Stimulated activated CD4-positive, alpha-beta T cell treated with anti-CD3 and anti-CD28 coated beads, Interleukin-12 subunit alpha, Interleukin-12 subunit beta, amount 100 ng/mL, for 48 hours (primary cell): ENCODE measurements around the gene UBAP1.
"Not testable (repeated sequence)": the region's sequence is repeated elsewhere in the genome, so short reads cannot be mapped to it uniquely, and the experiment has no call there.

Source experiments
- DNase-seq, 3 donors: peaks; one replicate each; pipeline ENCODE4 v3.0.0-alpha.2; 2020; ENCODE audit warnings: low read depth in 2 of 3, low spot score in 1 of 3

UBAP1 gene

DNA sequence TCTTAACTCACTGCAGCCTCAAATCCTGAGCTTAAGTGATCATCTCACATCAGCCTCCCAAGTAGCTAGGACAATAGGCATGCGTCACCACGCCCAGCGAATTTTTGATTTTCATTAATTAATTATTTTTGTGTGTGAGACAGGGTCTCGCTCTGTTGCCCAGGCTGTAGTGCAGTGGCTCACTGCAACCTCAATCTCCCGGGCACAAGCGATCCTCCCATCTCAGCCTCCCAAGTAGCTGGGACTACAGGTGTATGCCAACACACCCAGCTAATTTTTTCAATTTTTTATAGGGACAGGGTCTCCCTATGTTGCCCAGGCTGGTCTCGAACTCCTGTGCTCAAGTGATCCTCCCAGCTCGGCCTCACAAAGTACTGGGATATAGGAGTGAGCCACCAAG lies 41.4 kb downstream of the UBAP1 start:
- DNase-seq, result no peak

- no peak for DNase-seq
Observed at GRCh38 chr9:34224349-34224748, 45.5 kb downstream of the UBAP1 start.

- not testable (repeated sequence) for DNase-seq
Observed at GRCh38 chr9:34226144-34226760, 47.4 kb downstream of the UBAP1 start.

- no peak for DNase-seq
Observed at GRCh38 chr9:34227445-34227844, 48.6 kb downstream of the UBAP1 start.

DNA sequence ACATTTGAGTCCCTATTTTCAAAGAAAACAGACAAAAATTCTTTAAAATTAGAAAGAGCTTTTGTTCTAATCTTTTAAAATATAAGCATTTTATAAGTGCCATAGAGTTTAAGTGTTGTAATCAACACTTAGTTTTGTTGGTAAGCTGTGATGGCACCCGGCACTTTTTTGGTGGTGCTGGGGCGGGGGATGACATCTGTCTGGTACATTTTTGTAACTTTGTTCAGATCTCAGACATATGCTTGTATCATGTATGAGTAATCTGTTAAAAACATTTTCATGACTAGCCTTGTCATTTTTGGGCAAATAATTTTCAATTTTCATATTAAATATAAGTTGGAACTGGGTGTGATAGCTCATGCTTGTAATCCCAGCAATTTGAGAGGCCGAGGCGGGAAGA lies 51.7 kb downstream of the UBAP1 start:
- DNase-seq, result no peak

DNA sequence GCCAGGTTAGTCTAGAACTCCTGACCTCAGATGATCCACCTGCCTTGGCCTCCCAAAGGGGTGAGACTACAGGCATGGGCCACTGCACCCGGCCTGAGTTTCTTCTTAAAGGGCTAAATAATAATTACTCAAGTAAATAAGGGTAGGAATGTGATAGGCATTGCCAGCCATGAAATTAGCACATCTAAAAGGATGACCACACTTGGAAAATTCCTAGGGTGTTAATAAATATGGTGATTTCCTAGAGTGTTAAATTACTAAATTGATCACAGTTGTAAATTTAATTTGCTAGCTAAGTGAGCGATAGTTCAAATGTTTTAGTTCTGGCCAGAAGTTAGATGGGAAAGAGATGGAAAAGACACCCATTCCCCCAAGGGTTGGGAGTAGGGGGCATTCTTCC lies 53.4 kb downstream of the UBAP1 start:
- DNase-seq, result no peak

GRCh38 chr9:34233672-34234071 lies 54.8 kb downstream of the UBAP1 start:
- no peak for DNase-seq

DNA sequence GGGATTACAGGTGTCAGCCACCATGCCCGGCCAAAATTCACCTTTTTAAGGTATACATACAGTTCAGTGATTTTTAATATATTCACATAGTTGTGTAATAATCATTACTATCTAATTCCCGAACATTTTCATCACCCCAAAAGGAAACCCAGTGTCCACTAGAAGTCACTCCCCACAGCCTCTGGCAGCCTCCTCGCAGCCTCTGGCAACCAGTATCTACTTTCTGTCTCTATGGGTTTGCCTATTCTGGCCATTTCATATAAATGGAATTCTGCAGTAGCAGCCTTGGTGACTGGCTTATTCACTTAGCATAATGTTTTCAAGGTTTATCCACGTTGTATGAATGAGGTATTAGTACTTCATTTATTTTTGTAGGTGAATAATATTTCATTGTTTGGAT lies 59.0 kb downstream of the UBAP1 start:
- DNase-seq, result no peak

GRCh38 chr9:34240006-34240405 lies 61.2 kb downstream of the UBAP1 start:
- DNase-seq, result no peak

- DNase-seq, result no peak
Observed at GRCh38 chr9:34242830-34243229, 64.0 kb downstream of the UBAP1 start.

DNA sequence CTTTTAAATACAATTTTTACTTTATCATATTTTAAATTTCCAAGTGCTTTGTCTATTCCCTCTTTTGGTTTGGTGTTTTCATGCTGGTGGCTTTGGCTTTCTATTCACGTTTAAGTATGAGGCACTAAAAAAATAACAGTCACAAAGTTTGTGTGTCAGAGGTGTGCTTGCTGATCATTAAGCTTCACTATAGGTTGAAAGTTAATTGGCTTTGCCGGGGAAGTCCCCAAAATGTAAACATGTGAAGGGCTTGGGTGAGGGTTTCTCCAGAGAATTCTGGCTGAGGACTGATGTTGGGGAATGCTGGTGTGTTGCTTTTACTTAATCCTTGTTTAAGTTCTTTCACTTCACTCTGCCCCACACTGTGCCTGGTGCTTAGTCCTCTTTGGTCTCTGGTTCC lies 66.4 kb downstream of the UBAP1 start:
- not testable (repeated sequence) for DNase-seq

GRCh38 chr9:34246453-34246852 lies 67.6 kb downstream of the UBAP1 start:
- DNase-seq, result no peak

- not testable (repeated sequence) for DNase-seq
Observed at GRCh38 chr9:34247782-34248181, 68.9 kb downstream of the UBAP1 start.

DNA sequence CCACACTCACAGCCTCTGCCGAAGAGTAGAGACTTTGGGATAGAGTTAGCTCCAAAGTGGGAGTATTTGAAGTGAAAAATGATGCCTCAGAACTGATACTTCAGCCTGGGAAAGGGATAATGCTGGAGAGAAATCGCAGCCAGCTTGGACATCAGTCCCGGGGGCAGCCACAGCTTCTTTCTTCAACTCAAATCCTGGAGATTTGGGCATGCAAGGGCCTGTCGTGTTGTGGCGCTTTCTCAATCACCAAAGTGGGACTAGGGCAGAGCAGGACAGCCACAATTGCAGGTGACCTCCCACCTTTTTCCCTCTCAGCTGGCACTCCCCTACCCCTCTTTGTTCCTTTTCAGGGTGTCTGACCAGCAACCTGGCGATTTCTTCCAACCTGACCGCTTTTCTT lies 70.4 kb downstream of the UBAP1 start:
- no peak for DNase-seq

DNA sequence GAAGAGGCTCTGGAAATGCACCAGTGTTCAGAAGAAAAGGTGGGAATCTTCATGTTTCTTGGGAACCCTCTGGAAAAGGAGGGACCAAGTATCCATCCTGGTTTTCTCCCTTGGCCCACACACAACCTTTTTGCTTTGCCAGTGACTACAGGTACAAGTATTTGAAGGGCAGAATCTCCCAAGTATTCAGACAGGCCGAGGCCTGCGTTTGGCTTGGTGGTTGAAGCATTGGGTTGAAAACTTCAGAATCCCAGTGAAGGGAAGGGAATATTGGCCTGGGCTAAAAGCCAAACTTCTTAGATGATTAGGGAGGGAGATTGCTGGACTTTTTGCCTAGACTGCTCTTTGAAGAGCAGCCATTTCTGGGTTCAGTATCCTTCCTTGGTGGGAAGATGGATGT lies 71.9 kb downstream of the UBAP1 start:
- DNase-seq, result no peak

DNA sequence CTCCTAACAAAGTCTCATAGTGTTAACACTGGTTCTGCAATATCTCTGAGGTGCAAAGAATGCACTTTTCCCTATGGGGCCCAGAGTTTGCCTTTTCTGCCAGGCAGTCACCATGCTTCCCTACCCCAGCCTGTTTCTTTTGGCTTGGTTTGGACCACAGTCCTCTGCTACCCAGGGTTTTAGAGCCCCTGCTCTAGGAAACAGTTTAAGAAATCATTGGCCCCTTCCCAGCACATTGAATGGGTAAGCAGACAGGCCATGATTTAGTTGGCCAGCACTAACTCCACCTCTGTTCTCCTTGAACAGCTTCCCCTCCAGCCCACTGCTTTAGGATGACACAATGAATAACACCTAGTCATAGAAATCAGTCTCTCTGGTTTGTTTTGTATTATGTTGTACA lies 73.2 kb downstream of the UBAP1 start:
- no peak for DNase-seq

GRCh38 chr9:34252670-34253459 lies 74.0 kb downstream of the UBAP1 start:
- peak; percentile 25 to 70 (median 28) for DNase-seq

DNA sequence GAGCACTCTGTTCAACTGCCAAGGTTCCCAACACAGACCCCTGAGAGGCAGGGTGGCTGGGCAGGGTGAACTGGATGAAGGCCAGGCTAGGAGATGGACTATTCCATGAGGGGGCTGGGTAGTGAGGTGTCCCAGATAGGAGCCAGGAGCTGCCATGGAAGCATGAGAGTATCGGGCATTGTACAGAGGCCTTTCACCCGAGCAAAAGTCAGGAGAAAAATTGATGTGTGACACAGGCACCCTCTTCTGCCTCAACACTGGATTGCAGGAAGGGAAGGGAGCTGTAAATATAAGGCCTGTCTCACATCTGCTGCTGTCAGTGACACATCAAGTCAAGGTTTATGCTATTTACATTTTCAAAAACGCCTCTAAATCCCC lies 74.6 kb downstream of the UBAP1 start:
- DNase-seq, result no peak

DNA sequence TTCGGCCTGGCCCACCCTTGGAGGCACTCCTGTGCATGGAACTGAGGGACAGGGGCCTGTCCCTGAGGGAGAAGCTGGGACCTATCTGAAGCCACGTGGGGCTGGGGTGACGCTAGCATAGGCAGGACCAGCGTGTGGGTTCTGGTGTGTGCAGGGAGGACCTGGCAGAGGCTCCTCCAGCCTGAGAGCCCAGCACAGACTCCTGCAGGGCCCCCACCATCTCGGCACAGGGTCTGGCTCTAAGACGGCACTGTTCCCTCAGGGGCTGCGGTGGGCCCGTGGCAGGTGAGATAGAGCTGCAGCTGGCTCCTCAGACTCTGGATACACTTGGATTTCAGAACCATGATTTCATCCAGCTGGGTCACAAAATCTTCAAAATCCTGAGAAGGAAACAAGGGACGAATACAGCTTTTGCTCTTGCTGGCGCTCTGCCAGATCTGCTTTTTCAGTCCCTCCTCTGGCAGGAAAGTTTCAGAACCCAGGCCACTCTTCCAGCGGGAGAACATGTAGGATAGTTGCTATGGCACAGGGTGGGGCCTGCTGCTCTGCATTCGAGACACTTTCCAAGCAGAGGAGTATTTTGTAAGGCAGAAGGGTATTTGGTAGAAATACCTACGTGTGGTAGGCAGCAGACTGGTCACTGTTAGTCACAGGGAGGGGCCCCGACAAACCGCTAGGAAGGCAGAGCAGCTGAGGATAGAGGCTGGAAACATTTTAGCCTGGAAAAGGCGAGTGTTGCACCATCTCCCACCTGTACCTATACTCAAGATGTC lies 75.5 kb downstream of the UBAP1 start:
- DNase-seq, result no peak

DNA sequence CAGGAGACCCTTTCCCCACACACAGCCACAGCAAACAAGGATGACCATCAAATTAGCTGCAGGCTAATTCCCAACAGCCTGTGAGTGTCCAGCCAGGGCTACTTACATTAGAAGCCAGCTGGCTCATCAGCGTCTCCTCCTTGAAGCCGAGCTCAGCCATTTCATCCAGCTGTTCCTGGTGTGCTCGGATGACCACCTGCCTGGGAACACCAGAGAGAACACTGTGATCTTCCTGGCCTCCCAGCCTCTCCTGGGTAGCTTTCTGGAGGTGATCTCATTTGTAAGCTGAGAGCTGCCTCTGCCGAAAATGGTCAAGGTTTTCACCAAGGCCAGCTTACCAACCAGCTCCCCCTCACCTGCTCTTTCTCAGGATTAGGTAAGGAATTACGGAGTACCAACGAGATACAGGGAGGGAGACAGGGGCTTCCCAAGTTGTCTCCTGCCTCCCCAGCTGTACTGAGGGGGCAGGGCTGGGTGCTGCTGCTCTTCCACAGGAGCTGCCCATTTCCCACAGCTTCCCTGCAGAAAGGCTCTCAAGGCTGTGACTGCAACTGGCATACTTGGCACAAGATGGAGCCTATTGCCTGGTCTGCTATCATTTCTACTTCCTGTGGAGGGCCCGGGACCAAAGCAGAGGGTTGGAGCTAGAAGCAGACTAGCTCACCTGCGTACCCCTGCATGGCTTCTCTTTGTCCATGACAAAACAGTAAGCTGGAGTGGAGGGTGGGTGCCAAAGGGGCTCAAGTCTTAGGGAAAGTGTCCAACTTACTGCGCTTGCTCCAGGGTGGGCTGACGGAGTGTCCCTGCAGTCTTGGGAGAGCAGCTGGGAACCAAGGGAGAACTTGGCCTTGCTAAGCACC lies 76.4 kb downstream of the UBAP1 start:
- DNase-seq, result no peak

- no peak for DNase-seq
Observed at GRCh38 chr9:34256104-34256503, 77.3 kb downstream of the UBAP1 start.
